HG03064 (cell line): ENCODE measurements around the gene ATP2C2.

ENCODE experiments used
- ATAC-seq: cut with Tn5 transposase; IDR thresholded peaks from one replicate; pipeline ENCODE4 v1.9.1; 2021; ENCODE audit warnings: low read depth; ENCODE audit not compliant: unreplicated experiment

The ATP2C2 gene

DNA sequence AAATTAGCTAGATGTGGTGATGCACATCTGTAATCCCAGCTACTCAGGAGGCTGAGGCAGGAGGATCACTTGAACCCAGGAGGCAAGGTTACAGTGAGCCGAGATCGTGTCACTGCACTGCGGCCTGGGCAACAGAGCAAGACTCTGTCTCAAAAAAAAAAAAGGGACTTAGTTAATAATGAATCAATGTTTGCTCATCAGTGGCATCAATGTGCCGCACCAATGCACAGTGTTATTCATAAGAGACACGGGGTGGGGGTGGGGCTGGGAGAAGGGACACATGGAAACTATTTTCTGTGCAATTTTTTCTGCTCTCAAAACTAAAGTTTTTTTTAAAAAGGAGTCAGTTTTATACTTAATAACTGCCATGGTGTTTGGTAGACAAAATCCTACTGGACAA lies 6.8 kb upstream of the ATP2C2 start:
- no peak for ATAC-seq

DNA sequence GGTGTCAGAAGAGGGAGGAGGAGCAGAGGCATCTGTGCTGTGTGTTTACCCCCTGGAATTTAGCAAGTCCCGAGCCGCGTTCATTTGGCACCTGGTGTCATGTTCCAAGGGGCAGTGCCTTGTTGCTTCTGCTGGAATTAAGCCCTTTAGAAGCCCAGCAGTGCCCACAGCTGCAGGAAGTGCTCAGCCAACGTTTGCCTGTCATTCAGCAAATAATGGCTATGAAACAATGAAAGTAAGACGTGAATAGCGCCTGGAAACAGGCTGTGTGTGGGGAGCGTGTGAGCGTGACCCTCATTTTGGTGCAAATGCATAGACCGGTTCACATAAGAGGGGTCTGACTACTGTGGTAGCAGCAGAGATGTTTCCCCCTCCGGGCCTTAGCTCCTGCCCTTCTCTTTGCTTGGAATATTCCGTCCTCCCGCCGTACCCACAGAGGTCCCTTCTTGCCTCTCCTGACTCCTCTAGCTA lies 5.8 kb upstream of the ATP2C2 start:
- no peak for ATAC-seq

- no peak for ATAC-seq
Observed at GRCh38 chr16:84366208-84366607, 2.1 kb upstream of the ATP2C2 start.

- ATAC-seq: no peak
Observed at GRCh38 chr16:84367297-84367680, 1.0 kb upstream of the ATP2C2 start.

- no peak for ATAC-seq
Observed at GRCh38 chr16:84367750-84368307, 509 bp upstream of the ATP2C2 start.

- no peak for ATAC-seq
Observed at GRCh38 chr16:84369105-84369504, 767 bp downstream of the ATP2C2 start.

DNA sequence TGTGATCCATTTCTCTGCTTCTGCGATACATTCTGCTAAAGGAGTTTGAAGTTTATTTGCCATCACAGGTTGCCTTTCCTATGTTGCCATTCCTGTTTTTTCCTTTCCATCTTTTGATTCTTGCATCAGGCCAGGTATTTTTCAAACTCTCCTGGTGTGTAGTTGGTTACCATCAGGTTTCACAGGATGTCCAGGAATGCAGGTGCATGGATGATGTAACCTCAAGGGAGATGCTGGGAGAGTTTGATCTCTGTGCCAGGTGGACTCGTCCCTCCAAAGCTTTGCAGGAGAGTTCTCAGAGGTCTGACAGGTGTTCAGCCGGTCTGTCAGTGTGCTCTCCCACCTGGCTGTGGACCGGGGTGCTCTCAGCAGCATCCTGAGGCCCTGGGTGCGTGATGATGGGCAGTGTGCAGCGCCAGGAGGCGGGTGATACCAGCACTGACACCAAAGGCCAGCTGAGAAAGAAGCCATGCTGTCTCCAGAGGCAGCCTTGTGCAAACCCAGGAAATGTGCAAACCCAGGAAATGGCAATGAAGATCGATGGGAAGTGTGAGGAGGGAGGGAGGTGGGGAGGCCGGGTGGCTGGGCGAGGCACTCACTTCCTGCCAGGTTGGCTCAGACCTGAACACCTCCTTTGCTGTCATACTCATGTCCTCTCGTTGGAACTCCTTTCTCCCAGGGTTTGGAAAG lies 1.7 kb downstream of the ATP2C2 start:
- ATAC-seq: no peak

- no peak for ATAC-seq
Observed at GRCh38 chr16:84370723-84371552, 2.6 kb downstream of the ATP2C2 start.

DNA sequence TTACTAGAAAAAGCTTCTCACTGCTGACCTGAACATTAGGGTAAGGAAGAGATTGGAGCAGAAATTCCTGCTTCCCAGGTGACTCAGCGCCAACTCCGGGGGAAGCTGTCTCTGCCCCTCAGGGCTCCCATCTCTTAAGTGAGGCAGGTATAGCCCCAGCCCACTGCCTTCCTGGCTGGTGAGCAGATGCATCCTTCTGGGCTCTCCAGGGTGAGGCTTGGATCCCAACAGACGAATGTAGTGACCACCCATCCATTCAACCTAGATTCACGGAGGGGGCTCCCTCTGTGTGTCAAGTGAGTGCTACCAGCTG lies 3.2 kb downstream of the ATP2C2 start:
- no peak for ATAC-seq

DNA sequence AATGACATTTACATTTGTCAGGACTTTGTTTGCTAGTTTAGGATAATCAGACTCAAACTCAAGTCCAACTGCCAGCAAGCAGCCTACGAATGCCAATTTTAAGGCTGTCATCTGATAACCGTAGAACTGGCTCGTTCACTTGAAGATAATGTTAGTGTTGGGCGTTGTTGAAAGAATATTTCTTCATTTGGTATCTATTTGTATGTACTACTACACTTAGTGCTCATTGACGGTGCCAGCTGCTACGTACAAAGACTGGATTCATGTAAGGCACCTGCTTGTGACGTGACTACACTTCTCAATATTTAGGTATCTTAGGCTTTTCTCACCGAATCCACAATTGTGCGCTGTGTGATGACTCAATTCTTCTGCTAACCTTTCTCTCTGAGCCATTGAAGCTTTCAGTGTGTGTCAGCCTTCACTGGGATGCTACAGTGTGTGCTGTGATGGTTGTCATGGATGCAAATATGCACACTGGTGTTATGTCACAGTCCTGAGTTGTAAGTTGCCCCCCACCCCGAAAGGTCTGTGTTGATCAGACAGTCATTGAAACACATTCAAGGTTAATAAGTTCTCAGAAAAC lies 5.7 kb downstream of the ATP2C2 start:
- no peak for ATAC-seq

DNA sequence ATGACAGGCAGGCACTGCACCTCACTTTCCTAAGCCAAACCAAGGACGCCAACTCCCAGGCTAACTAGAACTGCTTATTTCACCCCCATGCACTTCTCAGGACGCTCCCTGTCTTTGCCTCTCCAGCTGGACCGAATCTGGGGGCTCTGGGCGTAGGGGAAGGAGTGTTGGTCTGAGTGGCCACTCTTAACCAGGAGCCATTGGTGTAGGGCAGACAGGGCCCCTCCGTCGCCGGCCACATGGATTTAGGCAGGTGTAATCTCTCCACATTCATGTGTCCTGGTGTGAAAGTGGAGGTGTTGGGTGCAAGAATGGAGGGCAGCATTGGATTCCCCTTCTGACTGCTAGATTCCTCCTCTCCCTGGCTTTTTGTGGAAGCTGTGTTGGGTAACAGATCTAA lies 9.8 kb downstream of the ATP2C2 start:
- ATAC-seq: no peak

DNA sequence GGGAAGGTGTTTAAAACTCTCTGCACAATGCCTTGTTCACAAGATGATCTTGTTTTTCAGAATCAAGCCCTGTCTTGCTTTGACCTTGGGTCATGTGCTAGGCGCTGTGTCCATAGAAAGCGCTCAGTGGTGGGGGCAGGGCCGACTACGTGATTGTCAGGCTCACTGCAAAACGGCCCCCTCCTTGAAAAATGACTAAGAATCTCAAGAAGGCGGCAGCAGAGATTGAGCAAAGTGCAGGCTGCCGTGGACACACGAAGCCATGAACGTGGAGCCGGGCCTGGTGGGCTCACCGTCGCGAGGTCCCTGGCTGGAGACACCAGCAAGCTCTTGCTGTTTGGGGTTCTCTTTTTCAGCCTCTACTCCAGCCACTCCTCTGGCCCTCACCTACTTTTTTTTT lies 10.2 kb downstream of the ATP2C2 start:
- ATAC-seq: no peak

GRCh38 chr16:84379008-84379708 lies 10.8 kb downstream of the ATP2C2 start:
- no peak for ATAC-seq

- ATAC-seq: no peak
Observed at GRCh38 chr16:84379709-84380362, 11.5 kb downstream of the ATP2C2 start.

GRCh38 chr16:84380405-84380804 lies 12.1 kb downstream of the ATP2C2 start:
- no peak for ATAC-seq

- no peak for ATAC-seq
Observed at GRCh38 chr16:84382396-84382795, 14.1 kb downstream of the ATP2C2 start.

DNA sequence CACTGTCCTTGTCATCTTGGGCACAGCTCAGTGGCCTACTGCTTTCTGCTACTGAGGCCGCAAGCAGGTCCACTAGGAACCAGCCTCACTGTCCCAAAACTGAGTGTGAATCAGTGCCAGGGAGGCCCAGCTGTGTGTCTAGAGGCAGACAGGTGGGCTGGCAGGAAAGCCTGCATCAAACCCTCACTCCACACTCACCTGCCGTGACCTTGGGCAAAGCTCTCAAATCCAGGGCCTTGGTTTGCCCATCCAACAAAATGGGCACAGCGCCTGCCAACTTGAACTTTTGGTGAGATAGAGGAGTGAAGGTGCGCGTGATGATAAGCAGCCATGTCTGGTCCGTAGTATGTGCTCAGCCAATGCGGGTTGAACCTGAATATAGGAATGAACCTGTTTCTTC lies 14.8 kb downstream of the ATP2C2 start:
- no peak for ATAC-seq

DNA sequence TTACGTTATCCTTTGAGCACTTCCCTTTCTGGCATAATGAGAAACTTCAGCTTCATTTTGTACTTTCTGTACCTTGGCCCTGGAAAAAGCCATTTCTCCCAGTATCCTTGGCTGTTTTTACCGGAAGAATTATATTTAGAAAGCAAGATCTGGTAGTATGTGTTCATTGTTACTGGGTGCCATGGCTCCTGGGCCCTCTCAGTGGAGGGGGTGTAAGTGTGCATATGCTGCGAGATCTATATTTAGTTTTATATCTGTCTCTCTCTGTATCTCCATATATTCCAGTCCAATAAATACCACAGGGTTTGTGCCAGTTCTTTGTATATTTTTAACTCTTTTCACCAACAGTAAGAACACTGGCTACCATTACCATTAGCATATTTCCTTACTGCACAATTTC lies 17.7 kb downstream of the ATP2C2 start:
- no peak for ATAC-seq

GRCh38 chr16:84387021-84387420 lies 18.7 kb downstream of the ATP2C2 start:
- ATAC-seq: no peak

DNA sequence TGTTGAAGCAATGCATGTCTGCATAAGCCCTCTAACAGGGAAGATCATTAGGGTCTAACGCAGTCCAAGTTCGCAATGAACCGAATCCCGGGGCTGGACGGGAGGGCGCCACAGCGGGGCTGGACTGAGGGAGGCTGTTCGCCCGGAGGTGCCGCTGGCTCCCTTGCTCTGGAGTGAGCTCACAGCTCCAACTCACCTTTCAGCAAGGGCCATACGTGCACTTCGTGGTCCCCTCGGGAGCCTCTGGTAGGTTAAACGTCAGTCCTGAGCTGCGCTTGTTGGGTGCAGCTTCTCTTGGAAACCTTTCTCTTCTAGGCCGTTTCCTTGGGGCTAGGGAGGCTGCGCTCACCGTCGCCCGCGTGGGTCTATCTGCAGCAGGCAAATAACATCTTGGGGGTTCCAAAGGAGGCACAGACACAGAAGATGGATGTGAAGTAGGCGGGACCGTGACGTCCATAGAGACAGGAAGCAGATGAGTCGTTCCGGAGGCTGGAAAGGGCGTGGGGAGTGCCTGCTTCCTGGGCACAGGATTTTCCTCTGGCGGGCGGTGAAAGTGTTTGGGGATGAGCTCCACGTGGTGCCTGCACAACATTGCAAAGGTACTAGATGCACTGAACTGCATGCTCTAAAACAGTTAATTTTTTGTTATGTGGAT lies 21.9 kb downstream of the ATP2C2 start:
- ATAC-seq: no peak
